NOMO-1 (cell line): ENCODE measurements around the gene ALPK1.
"Not testable (repeated sequence)": the region's sequence is repeated elsewhere in the genome, so short reads cannot be mapped to it uniquely, and the experiment has no call there.

ENCODE experiments used
- DNase-seq, 2 experiments: peaks; one replicate each; lab custom pipeline; 2025; ENCODE audit not compliant: unreplicated experiment in 2 of 2; lab: John Stamatoyannopoulos, UW

The ALPK1 gene

DNA sequence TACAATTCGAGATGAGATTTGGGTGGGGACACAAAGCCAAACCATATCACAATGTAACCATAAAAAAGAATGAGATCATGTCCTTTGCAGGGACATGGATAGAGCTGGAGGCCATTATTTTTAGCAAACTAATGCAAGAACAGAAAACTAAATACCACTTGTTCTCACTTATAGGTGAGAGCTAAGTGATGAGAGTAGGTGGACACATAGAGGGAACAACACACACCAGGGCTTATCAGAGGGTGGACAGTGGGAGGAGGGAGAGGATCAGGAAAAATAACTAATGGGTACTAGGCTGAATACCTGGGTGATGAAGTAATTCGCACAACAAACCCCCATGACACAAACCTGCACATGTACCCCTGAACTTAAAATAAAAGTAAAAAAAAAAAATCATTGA lies 145.1 kb downstream of the ALPK1 start:
- DNase-seq: not testable (repeated sequence)

DNA sequence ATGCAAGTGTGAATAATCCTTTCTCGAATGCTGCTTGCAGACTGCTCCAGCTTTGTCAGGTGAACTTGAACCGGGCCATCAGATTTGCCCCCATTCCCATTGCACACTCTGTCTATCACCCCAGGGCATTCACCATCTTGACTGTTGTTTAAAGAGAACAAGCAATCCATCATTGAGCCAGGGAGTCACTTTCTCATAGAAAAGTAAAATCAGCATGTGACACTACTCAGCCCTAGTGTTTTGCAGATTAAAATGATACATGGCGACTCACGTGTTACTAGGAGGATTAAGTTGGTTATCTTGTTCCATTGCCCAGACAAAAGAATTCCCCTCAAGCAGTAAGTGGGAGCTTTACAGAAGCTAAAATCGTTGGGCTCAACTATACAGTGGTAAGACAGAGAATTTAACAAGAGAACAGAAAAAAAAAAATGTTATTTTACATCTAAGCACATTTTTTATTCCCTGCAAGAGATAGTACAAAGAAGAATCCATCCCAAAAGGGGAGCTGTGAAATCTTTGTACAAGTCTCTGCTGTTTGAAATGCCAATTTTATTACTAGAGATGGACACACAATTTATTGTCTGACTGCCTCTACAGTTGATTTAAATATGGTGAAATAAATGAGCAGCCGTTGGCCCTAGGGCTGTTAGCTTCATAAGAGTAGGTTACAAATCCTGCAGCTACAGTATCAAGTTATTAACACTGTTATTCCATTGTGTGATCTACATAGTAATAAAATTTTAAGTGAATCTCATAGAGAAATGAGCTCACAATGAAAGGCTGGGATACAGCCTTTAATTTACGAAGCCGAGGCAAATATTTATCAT lies 151.3 kb downstream of the ALPK1 start:
- DNase-seq: no peak

DNA sequence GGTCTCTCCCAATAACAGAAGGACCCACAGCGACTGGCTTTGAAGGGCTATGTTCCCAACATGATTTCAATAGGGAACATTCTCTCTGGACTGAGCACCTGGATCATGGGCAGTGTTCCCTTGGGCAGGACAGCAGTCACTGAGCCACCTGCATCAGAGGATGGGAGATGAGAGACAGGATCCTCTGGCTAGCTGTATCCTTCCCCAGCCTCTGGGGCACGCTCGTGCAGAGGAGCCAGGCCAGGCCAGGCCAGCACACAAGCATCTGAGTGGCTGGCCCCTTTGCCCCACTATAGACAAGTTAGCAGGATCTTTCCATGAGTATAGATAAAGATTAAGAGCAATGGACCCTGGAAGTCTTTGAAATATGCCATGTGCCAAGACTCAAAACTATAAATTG lies 152.5 kb downstream of the ALPK1 start:
- DNase-seq: no peak

DNA sequence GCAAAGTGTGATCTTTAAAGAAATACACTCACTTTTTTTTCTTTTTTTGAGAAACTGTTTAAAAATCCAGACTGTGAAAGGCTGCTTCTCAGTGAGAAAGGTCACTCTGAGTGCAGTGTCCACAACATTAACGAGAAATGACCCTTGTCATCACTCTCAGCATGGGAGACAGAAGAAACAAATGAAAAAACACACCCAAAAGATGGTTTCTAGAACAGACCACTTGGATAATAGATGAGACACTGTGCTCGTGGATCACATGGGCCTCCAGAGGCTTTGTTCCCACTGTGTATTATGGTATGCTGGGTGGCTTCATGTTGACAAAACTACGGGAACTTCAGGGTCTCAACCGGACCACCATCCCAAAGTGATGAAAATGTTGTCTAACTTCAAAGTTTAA lies 153.9 kb downstream of the ALPK1 start:
- DNase-seq: no peak

DNA sequence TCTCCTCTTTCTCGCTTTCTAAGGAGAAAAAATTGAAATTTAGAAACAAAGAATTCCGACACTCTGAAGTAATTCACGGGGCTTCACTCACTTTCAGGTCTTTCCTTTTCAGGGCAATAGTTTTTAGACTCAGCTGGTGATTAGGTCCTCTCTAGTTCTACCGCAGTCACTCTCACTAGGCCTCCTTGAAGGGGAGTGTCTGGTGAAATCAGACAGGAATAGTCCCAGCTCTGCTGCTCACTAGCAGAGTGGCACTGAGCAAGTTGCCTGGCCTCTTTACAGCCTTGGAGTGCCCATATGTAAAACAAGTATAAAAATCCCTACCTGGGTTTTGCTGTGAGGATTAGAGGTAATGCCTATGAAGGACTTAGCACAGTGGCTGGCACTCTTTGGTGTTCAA lies 154.7 kb downstream of the ALPK1 start:
- no peak for DNase-seq

DNA sequence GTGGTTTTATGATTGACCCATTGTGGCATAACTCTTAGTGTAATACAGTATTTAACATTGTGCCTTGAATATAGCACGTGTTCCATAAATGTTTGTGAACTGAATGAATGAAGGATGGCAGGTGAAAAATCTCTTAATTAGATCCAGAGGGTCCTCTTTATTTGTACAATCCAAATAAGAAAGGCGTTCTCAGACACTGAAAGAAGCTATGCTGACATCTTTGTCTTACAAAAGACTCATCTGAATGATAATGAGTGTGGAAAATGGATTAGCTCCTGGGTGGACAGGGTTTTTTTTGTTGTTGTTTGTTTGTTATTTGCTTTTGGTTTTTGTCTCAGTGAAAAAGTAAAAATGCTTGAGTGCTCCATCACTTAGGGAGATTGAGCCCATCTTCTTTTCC lies 156.2 kb downstream of the ALPK1 start:
- no peak for DNase-seq

DNA sequence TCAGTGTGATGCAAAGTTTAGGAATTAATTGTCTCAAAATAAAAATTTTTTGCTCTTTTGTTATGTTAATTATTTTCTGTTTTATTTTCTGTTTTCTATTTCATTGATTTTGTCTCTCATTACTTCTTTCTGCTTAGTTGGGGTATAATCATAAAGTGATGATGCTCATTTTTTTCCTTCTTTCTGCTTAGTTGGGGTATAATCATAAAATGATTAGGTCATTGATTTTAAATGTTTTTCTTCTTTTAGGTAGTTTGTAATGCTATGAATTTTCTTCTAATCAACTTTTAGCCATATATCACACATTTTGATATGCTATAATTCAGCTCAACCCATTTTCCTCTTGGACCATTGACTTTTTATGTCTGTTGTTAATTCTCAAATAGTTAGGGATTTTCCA lies 175.1 kb downstream of the ALPK1 start:
- no peak for DNase-seq

DNA sequence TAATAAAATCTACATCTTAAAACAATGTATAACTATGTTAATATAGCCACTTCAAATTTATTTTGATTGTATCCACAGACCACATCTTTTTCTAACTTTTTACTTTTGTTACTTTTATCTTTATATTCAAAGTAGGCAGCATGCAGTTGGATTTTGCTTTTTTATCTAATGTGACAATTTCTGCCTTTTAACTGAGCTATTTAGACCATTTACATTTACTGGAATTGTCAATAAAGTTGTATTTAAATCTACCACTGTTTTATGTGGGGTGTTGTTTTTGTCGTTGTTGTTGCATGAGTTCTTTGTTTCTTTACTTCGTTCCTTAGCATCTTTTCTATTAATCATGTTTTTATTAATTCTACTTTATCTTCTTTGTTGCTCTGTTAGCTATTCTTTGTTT lies 176.8 kb downstream of the ALPK1 start:
- DNase-seq: no peak

DNA sequence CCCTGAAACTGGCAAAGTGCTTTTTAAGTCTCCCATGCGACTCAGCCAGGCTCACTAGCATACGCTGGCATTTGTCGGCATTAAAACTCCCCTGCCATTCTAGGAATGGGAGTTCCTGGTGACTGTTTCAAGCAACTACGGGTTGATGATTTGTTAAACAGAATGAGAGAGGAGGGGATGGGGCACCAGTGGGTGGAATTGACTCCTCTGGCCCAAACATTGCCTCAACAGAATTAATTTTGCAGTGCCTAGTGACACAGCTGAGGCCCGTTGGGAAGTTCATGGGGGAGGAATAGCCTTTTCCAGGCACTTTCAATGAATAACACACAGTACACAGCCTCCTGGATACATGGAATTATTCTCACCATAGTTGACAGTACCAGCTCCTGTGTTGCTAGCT lies 188.8 kb downstream of the ALPK1 start:
- DNase-seq: no peak

DNA sequence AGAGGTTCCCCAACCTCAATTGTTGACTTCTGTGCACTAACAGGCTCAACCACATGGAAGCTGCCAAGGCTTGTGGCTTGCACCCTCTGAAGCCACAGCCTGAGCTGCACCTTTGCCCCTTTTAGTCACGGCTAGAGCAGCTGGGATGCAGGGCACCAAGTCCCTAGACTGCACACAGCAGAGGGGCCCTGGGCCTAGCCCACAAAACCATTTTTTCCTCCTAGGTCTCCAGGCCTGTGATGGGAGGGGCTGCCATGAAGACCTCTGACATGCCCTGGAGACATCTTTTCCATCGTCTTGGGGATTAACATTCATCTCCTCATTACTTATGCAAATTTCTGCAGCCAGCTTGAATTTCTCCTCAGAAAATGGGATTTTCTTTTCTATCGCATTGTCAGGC lies 193.6 kb downstream of the ALPK1 start:
- DNase-seq: not testable (repeated sequence)
